ENCODE measurements around the gene PTPRM.

Gene PTPRM

GRCh38 chr18:7600528-7601245 is 33.6 kb downstream of the PTPRM start:
- DNase-seq = no peak

- DNase-seq = no peak
Measured at GRCh38 chr18:7601246-7601615, 34.1 kb downstream of the PTPRM start.

GRCh38 chr18:7601936-7602335 is 34.8 kb downstream of the PTPRM start:
- DNase-seq = no peak

GRCh38 chr18:7603259-7604000 is 36.3 kb downstream of the PTPRM start:
- DNase-seq = no peak

- DNase-seq = no peak
Measured at GRCh38 chr18:7604361-7604760, 37.2 kb downstream of the PTPRM start.

- DNase-seq = no peak
Measured at GRCh38 chr18:7605705-7606104, 38.6 kb downstream of the PTPRM start.

- DNase-seq = no peak
Measured at GRCh38 chr18:7607540-7608173, 40.5 kb downstream of the PTPRM start.

- DNase-seq = no peak
Measured at GRCh38 chr18:7608174-7608550, 41.0 kb downstream of the PTPRM start.

- DNase-seq = no peak
Measured at GRCh38 chr18:7608781-7609201, 41.7 kb downstream of the PTPRM start.

- no peak for DNase-seq
Measured at GRCh38 chr18:7609617-7610016, 42.5 kb downstream of the PTPRM start.

GRCh38 chr18:7614042-7614441 is 46.9 kb downstream of the PTPRM start:
- DNase-seq = no peak

GRCh38 chr18:7615840-7616239 is 48.7 kb downstream of the PTPRM start:
- no peak for DNase-seq

GRCh38 chr18:7616661-7617060 is 49.5 kb downstream of the PTPRM start:
- DNase-seq = no peak

- peak; percentile 80 for DNase-seq
Measured at GRCh38 chr18:7617738-7618422, 50.8 kb downstream of the PTPRM start.

GRCh38 chr18:7618891-7619442 is 51.9 kb downstream of the PTPRM start:
- peak; percentile 72 for DNase-seq

GRCh38 chr18:7619676-7620075 is 52.6 kb downstream of the PTPRM start:
- DNase-seq = no peak

- DNase-seq = no peak
Measured at GRCh38 chr18:7622721-7623120, 55.6 kb downstream of the PTPRM start.

GRCh38 chr18:7623681-7624080 is 56.6 kb downstream of the PTPRM start:
- DNase-seq = no peak

- no peak for DNase-seq
Measured at GRCh38 chr18:7624697-7625096, 57.6 kb downstream of the PTPRM start.

- no peak for DNase-seq
Measured at GRCh38 chr18:7626175-7626921, 59.2 kb downstream of the PTPRM start.

- no peak for DNase-seq
Measured at GRCh38 chr18:7626922-7627440, 59.9 kb downstream of the PTPRM start.

GRCh38 chr18:7629416-7629815 is 62.3 kb downstream of the PTPRM start:
- no peak for DNase-seq
